OCI-LY3 (cell line): ENCODE results near the gene CIT.

Source experiments
- EZH2phosphoT487 ChIP-seq: fragments of 200-600 bp; shearing (Covaris generic); IDR thresholded peaks from 2 replicates; pipeline ENCODE4 v1.6.1; 2018; ENCODE audit warnings: antibody characterized with exemption, mixed run types, low read depth
- TF ChIP-seq, protein P1 (sequence below): fragments of 200-600, 300-600 bp; sonication (generic); IDR thresholded peaks from 2 replicates; pipeline ENCODE4 v1.5.1; 2014; ENCODE audit warnings: antibody characterized with exemption, low read length, low read depth

GRCh38 chr12:119649202-119649808 is 227.8 kb downstream of the CIT start:
- TF ChIP-seq, protein P1, sequence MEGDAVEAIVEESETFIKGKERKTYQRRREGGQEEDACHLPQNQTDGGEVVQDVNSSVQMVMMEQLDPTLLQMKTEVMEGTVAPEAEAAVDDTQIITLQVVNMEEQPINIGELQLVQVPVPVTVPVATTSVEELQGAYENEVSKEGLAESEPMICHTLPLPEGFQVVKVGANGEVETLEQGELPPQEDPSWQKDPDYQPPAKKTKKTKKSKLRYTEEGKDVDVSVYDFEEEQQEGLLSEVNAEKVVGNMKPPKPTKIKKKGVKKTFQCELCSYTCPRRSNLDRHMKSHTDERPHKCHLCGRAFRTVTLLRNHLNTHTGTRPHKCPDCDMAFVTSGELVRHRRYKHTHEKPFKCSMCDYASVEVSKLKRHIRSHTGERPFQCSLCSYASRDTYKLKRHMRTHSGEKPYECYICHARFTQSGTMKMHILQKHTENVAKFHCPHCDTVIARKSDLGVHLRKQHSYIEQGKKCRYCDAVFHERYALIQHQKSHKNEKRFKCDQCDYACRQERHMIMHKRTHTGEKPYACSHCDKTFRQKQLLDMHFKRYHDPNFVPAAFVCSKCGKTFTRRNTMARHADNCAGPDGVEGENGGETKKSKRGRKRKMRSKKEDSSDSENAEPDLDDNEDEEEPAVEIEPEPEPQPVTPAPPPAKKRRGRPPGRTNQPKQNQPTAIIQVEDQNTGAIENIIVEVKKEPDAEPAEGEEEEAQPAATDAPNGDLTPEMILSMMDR = peak; percentile 71
- no peak for TF ChIP-seq EZH2phosphoT487
